RWPE1 (cell line): Measurements from ENCODE around the gene P2RY6.

Experiments used
- CTCF ChIA-PET: fragments of 350-600 bp; sonication (Branson Sonifier 250); formaldehyde crosslinking; extraction: SDS; loops from one replicate; lab custom pipeline; 2021; lab: Yijun Ruan, JAX
- POLR2A ChIA-PET: fragments of 400-600 bp; formaldehyde crosslinking; extraction: SDS; loops from one replicate; lab custom pipeline; 2020; ENCODE audit warnings: antibody characterized with exemption; ENCODE audit not compliant: low non-redundant PET; lab: Yijun Ruan, JAX
- DNase-seq: peaks from one replicate; pipeline ENCODE4 v3.0.0; 2012; ENCODE audit warnings: low spot score
- H3K27ac ChIP-seq: fragments of 450-650 bp; 2 replicates; pipeline ENCODE4 v1.5.1; 2017
- CTCF ChIP-seq: fragments of 450-650 bp; conservative IDR thresholded peaks from 2 replicates; pipeline ENCODE4 v1.5.1; 2017; ENCODE audit warnings: low read depth, mild to moderate bottlenecking

Gene P2RY6

GRCh38 chr11:73233211-73233610 lies 38.9 kb upstream of the P2RY6 start:
- POLR2A ChIA-PET: interaction anchor here (0.6 to 0.7 kb wide), 2 partner anchors 46 to 59 kb away, joined by 3 read pairs; no protein-coding TSS in a partner anchor
- TF ChIP-seq CTCF: no peak
- DNase-seq: no peak
- CTCF ChIA-PET: interaction anchor here (0.6 to 1.1 kb wide), 2 partner anchors 101 to 430 kb away, joined by 3 to 5 read pairs; no protein-coding TSS in a partner anchor
- H3K27ac ChIP-seq: no peak overlapping the region

- CTCF ChIA-PET: interaction anchor here (0.6 to 0.8 kb wide), 2 partner anchors 8 to 430 kb away, joined by 3 to 5 read pairs; no protein-coding TSS in a partner anchor
- TF ChIP-seq CTCF: no peak
- DNase-seq: no peak
- POLR2A ChIA-PET: interaction anchor here (0.6 to 0.7 kb wide), 2 partner anchors 47 to 58 kb away, joined by 3 read pairs; no protein-coding TSS in a partner anchor
- no peak overlapping the region for H3K27ac ChIP-seq
Observed at GRCh38 chr11:73233692-73234470, 38.3 kb upstream of the P2RY6 start.

- DNase-seq: no peak
- no peak overlapping the region for H3K27ac ChIP-seq
- POLR2A ChIA-PET: interaction anchor here (0.6 kb wide), 1 partner anchor 48 kb away, joined by 3 read pairs; no protein-coding TSS in a partner anchor
- CTCF ChIA-PET: interaction anchor here (0.8 kb wide), 1 partner anchor 8 kb away, joined by 3 read pairs; no protein-coding TSS in a partner anchor
- TF ChIP-seq CTCF: no peak
Observed at GRCh38 chr11:73234471-73235181, 37.5 kb upstream of the P2RY6 start.

- no peak for TF ChIP-seq CTCF
- no peak for DNase-seq
- CTCF ChIA-PET: interaction anchor here (0.6 kb wide), 3 partner anchors 33 to 254 kb away, joined by 3 to 4 read pairs (median 4); no protein-coding TSS in a partner anchor
- POLR2A ChIA-PET: interaction anchor here (0.6 kb wide), 1 partner anchor 49 kb away, joined by 3 read pairs; no protein-coding TSS in a partner anchor
- H3K27ac ChIP-seq: no peak overlapping the region
Observed at GRCh38 chr11:73235236-73235786, 36.8 kb upstream of the P2RY6 start.

- peak overlapping the region; percentile 17; the same call in 1 of the 2 replicates for H3K27ac ChIP-seq
- POLR2A ChIA-PET: interaction anchor here (0.5 kb wide), 1 partner anchor 51 kb away, joined by 4 read pairs; no protein-coding TSS in a partner anchor
- TF ChIP-seq CTCF: no peak
Observed at GRCh38 chr11:73236205-73236765, 35.9 kb upstream of the P2RY6 start.

More at GRCh38 chr11:73236205-73236765, 35.9 kb upstream of the P2RY6 start:
- CTCF ChIA-PET: interaction anchor here (0.6 to 1.3 kb wide), 10 partner anchors 9 to 220 kb away, joined by 3 to 8 read pairs (median 4); no protein-coding TSS in a partner anchor
- DNase-seq: no peak
